Measurements from ENCODE around the gene LRP6.

GRCh38 chr12:12210983-12211382, 55.9 kb downstream of the LRP6 start:
- no peak for TF ChIP-seq PATZ1 (CRISPR knock-in tag; IDR thresholded peaks at IDR 0.05; ENCODE audit: borderline replicate concordance)
- TF ChIP-seq, protein P1, sequence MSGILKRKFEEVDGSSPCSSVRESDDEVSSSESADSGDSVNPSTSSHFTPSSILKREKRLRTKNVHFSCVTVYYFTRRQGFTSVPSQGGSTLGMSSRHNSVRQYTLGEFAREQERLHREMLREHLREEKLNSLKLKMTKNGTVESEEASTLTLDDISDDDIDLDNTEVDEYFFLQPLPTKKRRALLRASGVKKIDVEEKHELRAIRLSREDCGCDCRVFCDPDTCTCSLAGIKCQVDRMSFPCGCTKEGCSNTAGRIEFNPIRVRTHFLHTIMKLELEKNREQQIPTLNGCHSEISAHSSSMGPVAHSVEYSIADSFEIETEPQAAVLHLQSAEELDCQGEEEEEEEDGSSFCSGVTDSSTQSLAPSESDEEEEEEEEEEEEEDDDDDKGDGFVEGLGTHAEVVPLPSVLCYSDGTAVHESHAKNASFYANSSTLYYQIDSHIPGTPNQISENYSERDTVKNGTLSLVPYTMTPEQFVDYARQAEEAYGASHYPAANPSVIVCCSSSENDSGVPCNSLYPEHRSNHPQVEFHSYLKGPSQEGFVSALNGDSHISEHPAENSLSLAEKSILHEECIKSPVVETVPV (CRISPR knock-in tag; IDR thresholded peaks at IDR 0.05), result no peak
- no peak for TF ChIP-seq RARB (CRISPR knock-in tag; IDR thresholded peaks at IDR 0.05)

Data from SK-N-SH treated with all-trans-retinoic acid at 6 μM for 48 hours (cell line).